Head of caudate nucleus (tissue), 42 donors: ENCODE data around the gene SYNGR1.

Source experiments
- DNase-seq, 42 donors: peaks; one replicate each; pipeline versions ENCODE4 v3.0.0 to v3.0.0-alpha.2; 2020 to 2021; ENCODE audit warnings: mixed read lengths in 7 of 42
- intact Hi-C: fragments of 100-400 bp; cut with DNase I; formaldehyde crosslinking; loops from one replicate; pipeline ENCODE4 v1.15.0; 2022

Gene SYNGR1

GRCh38 chr22:39349967-39350726, at the start of gene SYNGR1:
TSS of gene SYNGR1 (plus strand) at chr22:39349991. CDS start at chr22:39350011, 20 bp downstream.
- peak in 17 of 42 donors; percentile 7 to 51 (median 32) for DNase-seq

GRCh38 chr22:39300186-39300830, 49.5 kb upstream of the SYNGR1 start:
- intact Hi-C loops, result no loop called here
- DNase-seq, result peak in 30 of 42 donors; percentile 31 to 70 (median 52)

More at GRCh38 chr22:39349967-39350726, at the start of gene SYNGR1:
- intact Hi-C loops, result no loop called here

GRCh38 chr22:39301108-39301507, 48.7 kb upstream of the SYNGR1 start:
- intact Hi-C loops, result no loop called here

DNA sequence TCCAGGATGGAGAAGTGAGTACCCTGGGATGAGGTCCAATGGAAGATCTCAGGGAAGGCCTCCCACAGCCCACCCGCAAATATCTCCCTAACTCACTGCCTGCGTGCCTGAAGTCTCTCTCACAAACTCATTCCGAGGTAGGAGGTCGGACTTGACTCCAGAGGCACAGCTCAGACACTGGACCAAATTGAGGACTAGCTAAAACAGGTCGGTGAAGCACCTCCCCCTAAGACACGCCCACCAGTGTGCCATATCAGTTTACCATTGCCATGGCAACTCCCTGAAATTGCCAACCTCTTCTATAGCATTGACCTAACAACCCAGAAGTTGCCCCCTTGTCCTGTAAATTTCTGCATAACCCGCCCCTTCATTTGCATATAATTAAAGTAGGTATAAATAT, 47.9 kb upstream of the SYNGR1 start:
- intact Hi-C loops, result no loop called here
- no peak for DNase-seq

More at GRCh38 chr22:39301108-39301507, 48.7 kb upstream of the SYNGR1 start:
- DNase-seq, result no peak

DNA sequence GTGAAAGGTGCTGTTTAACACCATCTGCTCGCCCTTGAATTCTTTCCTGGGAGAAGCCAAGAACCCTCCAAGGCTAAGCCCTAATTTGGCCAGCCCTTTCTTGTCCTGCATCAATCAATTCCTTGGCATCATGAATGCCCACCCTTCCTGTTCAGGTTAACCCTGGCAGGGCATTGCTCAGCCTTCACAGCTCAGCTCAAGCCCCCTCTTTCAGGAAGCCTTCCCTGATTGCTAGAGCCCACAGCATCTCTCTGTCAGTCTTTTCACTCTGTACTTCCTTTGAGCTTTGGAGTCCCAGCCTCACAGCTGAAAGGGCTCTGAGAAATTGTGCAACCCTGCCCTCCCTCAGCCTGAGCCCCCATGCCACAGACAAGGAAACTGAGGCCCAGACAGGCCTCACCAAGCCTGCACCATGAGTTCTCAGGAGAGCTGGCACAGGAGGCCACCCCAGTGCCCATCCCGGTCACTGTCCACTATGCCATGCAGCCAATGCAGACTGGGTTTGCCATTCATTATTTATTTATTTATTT, 47.3 kb upstream of the SYNGR1 start:
- no peak for DNase-seq
- intact Hi-C loops, result no loop called here

- no peak for DNase-seq
- intact Hi-C loops, result no loop called here
Measured at GRCh38 chr22:39303358-39303757, 46.4 kb upstream of the SYNGR1 start.

DNA sequence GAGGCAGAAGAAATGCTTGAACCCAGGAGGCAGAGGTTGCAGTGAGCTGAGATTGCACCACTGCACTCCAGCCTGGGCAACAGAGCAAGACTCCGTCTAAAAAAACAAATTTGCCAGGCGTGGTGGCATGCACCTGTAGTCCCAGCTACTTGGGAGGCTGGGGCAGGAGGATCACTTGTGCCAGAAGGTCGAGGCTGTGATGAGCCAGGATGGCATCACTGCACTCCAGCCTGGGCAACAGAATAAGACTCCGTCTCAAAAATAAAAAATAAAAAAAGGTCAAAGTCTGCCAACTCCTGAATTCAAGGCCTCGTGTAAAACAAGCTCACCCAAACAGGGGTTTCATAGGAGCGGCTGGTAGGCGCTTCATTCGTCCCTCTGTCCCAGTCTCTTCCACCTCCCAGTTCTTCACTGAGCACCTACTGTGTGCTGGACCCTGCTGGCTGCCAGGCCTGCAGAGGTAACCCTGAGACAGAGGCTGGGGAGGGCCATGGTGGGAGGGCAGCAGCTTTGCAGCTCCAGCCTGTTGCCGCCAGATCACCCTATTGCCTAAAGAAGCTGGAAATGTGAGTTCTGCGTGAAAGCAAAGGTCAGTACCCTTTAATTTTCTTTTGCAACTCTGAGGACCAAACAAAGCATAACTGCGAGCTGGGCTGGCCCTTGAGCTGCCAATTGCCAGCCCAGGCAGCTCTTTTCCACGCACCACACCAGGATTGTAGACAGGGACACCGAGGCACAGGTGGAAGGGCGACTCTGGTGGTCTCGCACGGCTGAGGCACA, 45.7 kb upstream of the SYNGR1 start:
- intact Hi-C loops, result no loop called here
- DNase-seq, result no peak

DNA sequence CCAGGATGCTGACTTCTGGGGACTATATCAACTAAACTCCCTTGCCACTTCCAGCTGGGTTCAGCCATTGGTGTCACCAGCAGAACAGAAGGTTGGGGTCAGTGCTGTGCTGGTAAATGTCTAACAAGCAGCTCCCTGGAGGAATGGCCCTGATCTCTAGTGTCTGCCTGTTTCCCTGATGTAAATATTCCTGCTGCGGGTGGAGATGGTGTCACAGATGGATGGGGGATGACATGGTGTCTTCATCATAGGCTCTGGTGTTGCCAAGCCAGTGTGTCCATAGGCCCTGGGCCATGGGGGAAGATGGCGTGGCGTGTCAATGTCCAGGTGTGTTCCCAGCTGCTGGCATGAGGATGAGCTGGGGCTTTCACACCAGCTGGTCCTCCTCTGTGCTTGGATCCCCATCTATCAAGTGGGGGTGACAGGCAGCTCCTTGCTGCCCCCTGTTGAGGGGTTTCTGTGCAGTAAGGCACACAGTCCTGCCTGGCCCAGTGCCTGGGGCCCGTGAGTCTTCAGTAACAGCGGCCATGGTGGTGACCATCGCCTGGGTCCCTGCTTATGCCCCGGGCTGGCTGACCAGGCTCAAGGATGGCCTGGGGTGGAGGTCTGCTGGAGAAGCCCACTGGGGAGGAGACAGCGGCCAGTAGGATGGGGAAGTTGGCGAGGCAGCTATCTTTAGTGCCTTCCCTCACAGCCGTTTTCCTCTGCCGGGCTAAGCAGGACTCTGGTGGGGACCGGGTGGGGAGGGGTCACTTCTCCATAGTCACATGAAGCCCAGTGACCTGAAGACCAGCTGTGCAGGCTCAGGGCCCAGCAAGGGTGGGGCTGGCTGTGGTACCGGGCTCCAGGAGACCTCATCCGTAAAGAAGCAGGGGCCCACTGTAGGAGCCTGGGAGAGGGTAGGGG, 43.1 kb upstream of the SYNGR1 start:
- DNase-seq, result peak in 22 of 42 donors; percentile 29 to 69 (median 48)
- intact Hi-C loops, result no loop called here

- peak in 31 of 42 donors; percentile 12 to 72 (median 44) for DNase-seq
- intact Hi-C loops, result no loop called here
Measured at GRCh38 chr22:39308614-39309363, 41.0 kb upstream of the SYNGR1 start.

- intact Hi-C loops, result no loop called here
- DNase-seq, result no peak
Measured at GRCh38 chr22:39309364-39309861, 40.4 kb upstream of the SYNGR1 start.

- intact Hi-C loops, result loop anchor here (5.0 kb wide), 1 partner anchor 443 kb away; no protein-coding TSS in a partner anchor
- DNase-seq, result no peak
Measured at GRCh38 chr22:39309881-39310714, 39.7 kb upstream of the SYNGR1 start.

- DNase-seq, result no peak
- intact Hi-C loops, result loop anchor here (5.0 kb wide), 1 partner anchor 444 kb away; no protein-coding TSS in a partner anchor
Measured at GRCh38 chr22:39311592-39312400, 38.0 kb upstream of the SYNGR1 start.

GRCh38 chr22:39312410-39312809, 37.4 kb upstream of the SYNGR1 start:
- peak in 3 of 42 donors; percentile 16 to 49 (median 44) for DNase-seq
- intact Hi-C loops, result loop anchor here (5.0 kb wide), 1 partner anchor 445 kb away; no protein-coding TSS in a partner anchor

GRCh38 chr22:39313258-39314001, 36.4 kb upstream of the SYNGR1 start:
- DNase-seq, result no peak
- intact Hi-C loops, result loop anchor here (5.0 kb wide), 1 partner anchor 446 kb away; no protein-coding TSS in a partner anchor
